GM18873 (cell line): ENCODE measurements around the gene RIOX2.
"Not testable (repeated sequence)": the region's sequence is repeated elsewhere in the genome, so short reads cannot be mapped to it uniquely, and the experiment has no call there.

Experiments
- ATAC-seq: cut with Tn5 transposase; IDR thresholded peaks from one replicate; pipeline ENCODE4 v1.9.1; 2021; ENCODE audit warnings: mild to moderate bottlenecking, moderate library complexity, moderate number of reproducible peaks; ENCODE audit not compliant: unreplicated experiment, low FRiP score

The RIOX2 gene

DNA sequence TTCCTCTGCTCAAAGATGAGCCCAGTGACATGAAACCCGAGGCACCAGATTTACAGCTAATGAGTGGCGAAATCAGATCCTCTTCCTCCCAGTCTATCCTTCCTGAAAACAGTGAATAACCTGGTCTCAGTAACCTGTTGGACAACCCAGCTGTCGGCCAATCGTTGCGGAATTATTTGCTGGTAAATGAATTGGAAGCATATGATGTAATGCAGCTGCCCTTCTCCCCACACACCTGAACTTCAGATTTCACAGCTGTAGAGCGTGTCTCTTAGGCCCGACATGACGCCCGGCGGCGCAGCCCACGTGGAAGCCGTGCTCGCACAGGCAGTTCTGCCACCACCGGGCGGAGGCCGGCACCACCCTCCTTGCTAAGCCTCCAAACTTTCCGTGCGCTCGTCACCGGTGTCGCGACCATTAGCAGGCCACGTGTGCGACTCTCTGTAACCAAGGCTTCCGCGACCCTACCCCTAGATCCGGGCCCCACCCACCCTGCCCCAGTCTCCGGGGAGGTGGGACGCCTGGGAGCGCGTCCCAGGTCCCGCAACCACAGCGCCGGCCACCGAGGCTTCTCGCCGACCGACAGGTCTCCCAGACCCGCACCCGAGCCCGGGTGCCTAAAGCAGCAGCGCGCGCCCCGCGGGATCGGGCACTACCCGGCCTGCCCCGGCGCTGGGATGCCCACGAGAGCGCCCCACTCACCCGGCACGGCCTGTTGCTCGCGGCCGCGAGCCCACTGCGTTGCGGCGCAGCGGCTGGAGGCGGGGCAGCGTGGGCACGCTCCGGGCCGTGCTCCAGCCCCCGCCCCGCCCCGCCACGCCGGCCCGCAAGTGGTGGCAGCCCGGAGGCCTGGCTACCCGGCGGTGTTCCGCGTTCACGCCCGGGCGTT is at the start of gene RIOX2:
Gene RIOX2, minus strand, starts transcription at position 753 of the 889 bp plus-strand sequence. CDS start 4,838 bp downstream, outside the sequence.
- ATAC-seq: peak; percentile 77

DNA sequence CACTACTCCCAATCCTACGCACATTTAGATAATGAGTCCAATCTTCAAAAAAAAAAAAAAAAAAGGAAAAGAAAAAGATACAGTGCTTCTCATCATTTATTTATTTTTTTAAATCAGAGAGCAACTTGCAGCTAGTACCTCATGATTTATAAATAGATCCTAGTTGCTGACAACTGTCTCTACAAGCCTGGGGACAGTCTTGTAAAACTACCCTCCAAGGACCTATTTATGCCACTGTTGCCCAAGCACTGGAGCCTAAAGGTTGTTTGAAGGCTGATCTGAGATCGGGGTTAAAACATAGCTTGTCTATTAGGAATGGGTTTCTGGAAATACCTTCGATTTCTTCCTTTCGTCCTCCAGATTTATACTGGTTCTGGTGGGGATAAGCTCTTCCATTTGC is 48.2 kb upstream of the RIOX2 start:
- ATAC-seq: no peak

DNA sequence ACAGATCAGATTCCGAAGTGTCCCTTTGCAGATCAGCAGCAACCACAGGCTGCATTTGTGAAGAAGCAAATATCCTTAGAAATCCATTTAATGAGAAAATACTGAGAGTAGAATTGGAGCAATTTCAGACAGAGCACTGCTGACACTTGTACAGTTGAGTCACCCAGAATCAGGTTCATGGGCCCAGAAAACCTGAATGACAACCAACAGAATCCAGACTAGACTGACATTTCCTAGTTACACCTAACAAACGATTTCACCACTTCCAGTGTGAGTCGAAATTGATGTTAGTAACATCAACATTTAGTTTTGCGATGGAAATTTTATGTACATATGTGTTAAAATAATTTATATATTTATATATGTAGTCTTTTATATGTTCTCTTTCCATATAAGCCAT is 46.1 kb upstream of the RIOX2 start:
- no peak for ATAC-seq

DNA sequence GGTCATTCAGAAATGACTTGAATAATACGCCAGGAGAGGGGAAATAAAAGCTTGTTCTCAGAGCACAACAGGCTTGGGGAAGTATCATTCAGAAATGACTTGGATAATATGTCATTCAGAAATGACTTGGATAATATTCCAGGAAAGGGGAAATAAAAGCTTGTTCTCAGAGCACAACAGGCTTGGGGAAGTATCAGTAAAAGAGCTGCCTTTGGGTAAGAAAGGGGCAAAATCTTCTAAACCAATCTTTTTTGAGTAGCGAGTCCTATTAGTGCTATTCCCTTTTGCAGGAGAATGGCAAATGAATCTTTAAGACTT is 42.0 kb upstream of the RIOX2 start:
- ATAC-seq: no peak

DNA sequence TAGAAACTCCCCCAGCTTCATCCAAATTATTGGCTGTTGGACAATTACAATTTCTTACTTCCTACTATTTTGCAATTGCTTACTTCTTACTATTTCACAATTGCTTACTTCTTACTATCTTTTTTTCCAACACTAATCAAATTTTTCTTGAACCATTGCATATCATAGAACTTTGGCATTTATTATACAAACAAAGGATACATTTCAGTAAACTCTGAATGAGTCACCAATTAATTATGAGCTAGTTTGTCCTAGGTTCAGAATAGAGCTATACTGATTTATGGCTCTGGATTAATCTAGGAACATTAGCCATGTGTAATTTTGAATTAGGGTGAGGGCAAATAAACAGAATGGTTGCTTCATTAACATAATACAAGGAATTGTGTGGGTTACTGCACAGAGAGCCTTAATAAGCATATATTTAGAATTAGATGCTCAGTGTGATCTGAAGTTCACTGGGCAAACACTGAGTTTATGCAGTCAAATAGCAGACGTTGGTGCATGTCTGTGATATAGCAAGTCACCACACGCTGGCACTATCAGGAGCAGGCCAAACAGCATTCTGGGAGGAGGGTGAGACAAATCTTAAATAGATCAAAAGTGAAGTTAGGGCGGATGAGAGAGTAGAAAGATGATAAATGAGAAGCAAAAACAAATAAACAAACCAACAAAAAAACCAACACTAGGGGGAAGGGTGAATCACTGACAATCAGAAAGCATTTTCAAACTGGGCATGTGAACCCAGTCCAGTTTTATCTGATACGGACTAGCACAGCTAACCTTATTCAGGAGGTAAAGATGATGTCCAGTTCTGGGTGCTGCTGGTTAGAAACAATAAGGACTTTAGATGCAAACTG is 41.4 kb upstream of the RIOX2 start:
- ATAC-seq: no peak

DNA sequence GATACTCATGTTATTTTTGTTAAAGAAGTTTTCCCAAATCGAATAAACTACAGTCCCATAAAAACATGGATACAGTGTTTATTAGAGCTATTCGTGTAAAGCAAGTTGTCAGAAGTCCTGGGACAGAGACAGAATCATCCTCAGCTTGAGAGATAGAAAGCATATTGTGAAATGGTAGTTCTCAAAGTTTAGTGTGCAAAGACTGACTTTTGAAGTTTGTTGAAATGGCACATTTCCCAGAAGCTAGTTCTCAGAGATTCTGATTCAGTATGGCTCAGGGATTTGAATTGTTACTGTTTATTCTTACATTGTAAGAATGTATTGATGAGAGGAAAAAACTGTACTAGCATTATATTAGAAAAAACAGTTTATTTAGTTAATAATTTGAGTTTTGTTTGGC is 40.7 kb upstream of the RIOX2 start:
- no peak for ATAC-seq

DNA sequence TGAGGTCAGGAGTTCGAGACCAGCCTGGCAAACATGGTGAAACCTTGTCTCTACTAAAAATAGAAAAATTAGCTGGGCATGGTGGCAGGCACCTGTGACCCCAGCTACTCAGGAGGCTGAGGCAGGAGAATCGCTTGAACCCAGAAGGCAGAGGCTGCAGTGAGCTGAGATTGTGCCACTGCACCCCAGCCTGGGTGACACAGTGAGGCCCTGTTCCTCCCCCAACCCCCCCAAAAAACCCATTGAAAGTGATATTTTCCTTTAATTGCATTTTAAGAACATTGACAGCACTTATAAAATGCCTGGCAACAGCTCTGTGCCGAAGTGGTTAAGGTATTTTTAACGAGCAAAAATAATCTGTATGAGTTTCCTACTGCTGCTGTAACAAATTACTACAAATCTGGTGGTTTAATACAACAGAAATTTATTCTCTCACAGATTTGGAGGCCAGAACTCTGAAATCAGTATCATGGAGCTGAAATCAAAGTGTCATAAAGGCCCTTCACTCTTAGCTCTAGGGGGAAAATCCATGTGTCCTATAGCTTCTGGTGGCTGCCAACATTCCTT is 38.7 kb upstream of the RIOX2 start:
- not testable (repeated sequence) for ATAC-seq

DNA sequence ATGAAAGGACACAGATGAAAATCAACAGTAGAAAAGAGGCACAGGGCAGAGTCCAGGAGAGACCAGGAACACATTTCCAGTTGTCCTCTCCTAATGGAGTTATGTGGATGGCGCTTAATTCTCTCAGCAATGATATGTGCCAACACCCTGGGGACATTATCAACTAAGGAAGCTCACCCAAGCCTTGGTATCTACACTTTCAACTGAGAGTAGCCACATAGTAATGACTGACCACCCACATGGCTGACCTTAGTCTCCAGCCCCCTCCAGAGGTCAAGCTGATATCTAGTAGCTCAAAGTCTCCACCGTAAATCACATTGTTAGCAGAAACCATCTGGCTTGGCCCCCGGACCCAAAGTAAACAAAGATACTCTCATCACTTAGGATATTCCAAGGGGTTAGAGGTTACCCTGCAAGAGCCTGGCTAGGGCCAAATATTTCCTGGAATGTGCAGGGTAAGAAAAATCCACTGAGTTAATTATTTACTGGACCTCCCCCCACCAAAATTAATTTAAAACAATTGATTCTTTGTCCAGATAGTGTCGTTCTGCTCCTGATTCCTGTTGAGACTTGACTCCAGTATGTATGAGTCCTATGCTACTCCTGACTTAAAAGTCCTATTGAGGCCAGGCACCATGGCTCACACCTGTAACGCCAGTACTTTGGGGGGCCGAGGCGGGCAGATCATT is 38.1 kb upstream of the RIOX2 start:
- ATAC-seq: no peak

DNA sequence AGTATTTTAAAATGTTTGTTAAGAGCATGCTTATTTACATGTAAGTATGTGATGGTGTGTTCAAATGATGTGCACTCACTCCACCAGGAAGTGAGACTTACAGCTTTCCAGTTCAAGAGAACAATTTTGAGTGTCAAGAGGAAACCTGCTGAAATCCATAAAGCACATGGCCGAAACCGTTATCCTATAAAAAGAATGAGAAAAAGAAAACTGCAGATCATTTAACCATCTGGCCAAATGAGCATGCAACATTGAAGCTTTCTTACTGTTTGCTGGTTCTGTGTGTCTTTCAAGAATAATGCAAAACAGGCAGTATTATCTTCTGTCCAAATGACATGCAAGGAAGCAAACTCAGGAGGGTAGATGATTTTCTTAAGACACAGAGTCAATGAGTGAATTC is 36.6 kb upstream of the RIOX2 start:
- peak; percentile 67 for ATAC-seq

DNA sequence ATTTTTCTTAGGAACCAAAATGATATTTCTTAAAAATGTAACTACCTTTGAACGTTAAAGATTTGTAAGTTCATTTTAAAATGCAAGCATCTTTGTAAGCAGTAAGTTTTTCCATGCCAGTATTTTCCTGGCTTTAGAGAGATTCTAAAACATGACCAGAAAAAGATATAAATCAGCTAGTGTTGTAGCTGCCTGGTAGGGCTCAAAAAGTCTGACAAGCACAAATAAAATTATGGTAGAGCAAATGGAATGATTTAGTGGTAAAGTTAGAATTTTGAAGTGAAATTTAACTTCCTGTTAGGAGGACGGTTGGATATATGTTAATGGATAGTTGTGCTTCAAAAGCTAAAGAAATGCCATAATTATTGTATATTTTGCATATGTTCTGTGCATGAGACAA is 33.2 kb upstream of the RIOX2 start:
- ATAC-seq: no peak

DNA sequence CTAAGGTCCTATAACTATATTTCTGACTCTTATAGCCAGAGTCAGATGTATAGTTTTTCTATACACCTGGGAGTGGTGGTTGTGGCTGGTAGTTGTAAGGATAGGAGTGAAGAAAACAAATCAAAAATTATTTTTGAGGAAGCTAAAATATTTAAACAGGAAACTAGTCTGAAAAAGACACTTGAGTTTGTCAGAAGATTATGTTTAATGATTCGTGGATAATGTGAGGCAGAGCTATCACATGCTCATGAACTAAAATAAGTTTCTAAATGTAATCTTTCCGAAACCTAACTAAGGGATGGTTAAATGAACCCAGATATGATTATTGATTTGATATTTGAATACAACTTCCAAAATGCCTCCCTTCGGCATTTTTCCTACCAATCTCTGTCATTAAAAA is 32.5 kb upstream of the RIOX2 start:
- no peak for ATAC-seq

DNA sequence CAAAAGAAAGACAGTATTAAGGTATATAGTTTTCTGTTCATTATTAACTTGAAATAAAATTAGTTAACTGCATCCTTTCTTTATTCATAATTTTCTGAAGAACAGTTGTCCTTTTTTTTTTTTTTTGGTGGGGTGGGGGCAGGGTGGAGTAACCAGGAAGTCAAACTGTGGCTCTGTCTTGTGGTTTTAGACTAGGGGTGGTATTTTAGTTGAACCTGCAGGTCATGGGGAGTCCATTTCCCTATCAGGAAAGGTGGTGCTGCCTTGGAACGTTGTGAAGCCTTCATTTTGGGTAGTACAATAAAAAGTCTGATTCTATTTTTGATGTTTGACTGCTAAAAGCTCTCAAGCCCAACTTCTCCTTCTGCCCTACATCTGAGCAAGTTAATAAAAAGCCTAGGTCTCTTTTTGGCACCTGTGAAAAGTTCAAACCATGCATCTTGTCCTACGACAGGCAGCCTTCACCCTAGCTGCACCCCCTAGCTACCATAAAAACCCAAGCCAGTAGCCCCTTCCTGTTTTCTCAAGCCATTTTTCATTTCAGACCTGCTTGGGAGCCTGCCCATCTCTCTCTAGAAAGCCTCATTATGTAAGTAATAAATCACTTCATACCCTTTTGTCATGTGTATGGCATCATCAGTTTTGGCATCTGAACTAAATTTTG is 31.2 kb upstream of the RIOX2 start:
- peak; percentile 87 for ATAC-seq

DNA sequence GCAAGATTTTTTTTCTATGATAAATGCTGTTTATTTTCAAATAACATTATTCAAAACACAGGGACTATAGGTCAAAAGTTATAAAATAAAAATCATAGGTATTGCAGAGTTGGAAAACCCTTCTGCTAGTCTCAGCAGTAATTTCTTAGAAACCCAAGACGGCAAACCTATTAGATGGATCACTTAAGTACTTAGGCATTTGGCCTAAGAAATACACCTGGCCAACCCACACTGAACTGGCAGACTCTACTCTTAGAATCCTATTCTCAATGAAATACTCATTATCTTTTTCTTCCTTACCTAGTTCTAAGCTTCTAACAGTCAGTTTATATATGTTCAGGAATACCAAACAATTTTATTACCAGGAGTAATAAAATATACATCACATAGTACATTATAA is 30.5 kb upstream of the RIOX2 start:
- no peak for ATAC-seq

DNA sequence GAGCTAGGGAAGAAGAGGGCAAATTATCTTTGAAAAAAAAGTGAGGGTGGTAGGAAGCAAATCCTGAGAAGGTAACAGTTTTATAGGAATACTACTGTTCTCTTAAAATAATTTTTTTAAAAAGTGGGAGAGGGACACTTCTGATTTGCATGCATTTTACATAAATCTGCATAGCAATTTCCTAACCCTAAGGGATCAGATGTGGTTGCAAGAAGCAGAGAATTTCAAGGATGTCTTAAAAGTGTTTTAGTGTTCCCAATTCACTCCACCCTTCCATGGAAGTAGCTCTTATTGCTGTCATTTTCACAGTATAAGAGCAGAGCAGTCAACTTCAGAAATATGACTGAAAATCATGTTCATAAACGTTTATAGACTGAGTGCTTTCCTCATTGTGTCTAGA is 27.8 kb upstream of the RIOX2 start:
- no peak for ATAC-seq

DNA sequence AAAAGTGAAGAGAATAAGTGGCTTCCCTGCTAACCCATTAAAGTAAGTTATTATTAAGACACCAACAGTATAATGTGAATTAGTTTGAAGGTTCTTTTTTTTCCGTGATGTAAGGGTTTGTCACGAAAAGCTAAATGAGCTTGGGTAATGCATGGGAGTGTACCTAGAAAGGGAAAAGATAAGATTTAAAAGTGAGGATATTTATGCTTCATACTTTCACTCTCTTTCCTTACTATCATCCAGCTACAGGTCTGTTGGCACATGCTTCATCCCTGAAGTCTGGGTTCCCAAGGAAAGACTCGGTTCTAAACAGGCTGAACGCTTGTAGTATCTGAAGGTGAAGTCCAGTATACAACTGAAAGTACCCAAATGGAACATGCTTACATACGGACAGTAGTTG is 26.9 kb upstream of the RIOX2 start:
- no peak for ATAC-seq

DNA sequence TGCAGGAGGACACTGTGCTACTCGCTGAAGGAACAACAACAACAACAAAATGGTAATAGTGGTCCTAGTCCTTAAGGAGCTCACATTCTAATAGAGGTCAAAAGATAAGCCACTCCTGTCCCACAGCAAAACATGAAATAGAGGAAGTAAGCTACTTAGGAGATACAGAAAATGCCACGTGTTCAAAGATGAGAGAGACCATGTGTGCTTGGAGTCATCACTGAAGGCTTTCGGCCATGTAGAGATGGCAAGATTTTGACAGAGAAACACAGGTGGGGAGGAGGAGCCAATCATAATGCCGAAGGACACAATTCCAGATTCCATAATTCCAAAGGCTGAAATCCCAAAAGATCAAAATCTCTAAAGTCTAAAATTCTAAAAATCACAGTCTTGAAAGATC is 24.8 kb upstream of the RIOX2 start:
- ATAC-seq: no peak

DNA sequence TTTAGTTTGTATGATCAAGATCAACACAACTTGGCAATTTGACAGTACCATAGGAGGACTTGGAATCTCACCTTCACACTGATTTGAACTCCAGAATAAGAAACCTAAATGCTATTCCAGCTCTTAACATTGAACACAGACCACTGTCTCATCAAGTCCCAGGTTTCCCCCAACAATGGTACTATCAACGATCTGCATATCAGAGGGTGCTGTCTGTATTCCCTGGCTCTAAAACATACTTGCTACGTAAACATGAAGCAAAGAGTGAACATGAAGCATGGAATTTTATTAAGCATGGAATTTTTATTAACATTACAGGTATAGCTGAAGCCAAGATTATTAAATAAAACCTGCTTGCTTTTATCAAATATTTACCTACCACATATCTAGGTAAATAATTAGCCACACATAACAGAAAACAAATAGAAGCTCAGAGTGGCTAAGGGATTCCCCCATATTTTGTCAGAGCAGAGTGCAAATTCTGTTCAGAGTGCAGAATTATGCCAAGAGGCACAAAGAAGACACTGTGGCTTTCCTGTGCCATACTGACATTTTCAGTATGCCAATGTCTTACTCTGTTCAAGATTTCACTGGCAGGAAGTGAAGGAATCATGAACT is 22.2 kb upstream of the RIOX2 start:
- no peak for ATAC-seq

DNA sequence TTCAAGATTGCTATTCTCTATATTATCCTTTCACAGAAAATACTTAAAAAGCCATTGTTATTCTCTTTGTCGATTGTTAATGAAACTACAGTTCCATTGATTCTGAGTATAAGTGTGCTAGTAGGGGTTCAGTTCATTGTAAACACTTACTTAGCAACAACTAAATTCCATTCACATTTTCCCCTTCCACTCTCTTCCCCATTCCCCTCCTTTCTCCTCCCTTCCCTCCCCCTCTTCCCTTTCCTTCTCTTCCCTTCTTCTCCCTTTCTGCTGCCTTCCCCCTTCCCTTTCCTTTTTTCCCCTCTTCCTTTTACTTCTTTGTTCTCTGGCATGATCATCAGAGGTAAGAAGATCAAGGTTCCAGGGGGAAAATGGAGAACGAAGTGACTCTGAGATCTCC is 21.3 kb upstream of the RIOX2 start:
- no peak for ATAC-seq

DNA sequence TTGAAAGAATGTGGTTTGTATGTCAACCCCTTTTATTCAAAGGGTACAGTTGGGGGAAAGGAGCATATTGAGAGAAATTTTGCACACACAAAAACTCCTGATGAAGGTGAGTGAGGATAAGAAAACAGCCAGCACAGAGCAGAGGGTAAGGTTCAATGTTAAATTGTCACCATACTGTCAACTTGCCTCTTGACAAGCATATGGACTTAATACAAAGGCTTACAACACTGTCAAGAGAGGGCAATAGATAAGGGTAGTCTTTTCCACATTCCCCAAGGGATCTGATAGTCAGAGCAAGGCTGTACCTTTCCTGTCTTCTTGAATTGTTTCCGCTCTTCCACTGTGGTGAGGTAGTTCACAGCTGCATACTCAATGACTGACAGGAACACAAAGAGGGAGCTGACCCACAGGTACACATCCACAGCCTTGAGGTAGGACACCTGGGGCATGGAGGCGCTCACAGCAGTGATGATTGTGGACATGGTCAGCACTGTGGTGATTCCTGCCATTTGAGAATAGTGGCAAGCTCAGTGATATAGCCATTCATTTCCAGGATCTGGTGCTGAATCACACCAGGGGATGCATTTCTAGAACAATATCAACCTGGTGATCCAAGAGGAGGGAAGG is 20.4 kb upstream of the RIOX2 start:
- no peak for ATAC-seq
